Karpas-422 (cell line): ENCODE measurements around the gene LNX2. TPM values are rescaled to one million over a fixed set of nuclear protein-coding genes. Genes with fewer than 3 reads are reported as not detected.

Source experiments
- DNase-seq: peaks from one replicate; pipeline ENCODE4 v3.0.0-alpha.2; 2015
- H2AFZ ChIP-seq: fragments of 200-600 bp; sonication (generic); 2 replicates; pipeline ENCODE4 v1.6.1; 2014; ENCODE audit warnings: antibody characterized with exemption, low read length, mixed read lengths
- H3K27ac ChIP-seq: fragments of 200-600 bp; sonication (generic); 2 replicates; pipeline ENCODE4 v1.5.1; 2014; ENCODE audit warnings: mild to moderate bottlenecking, low read length, moderate library complexity
- H3K27me3 ChIP-seq: fragments of 200-600 bp; sonication (generic); 2 replicates; pipeline ENCODE4 v1.6.1; 2014; ENCODE audit warnings: low read length, mixed read lengths
- H3K36me3 ChIP-seq: fragments of 200-600 bp; sonication (generic); 2 replicates; pipeline ENCODE4 v1.6.1; 2014; ENCODE audit warnings: low read length, mixed read lengths; ENCODE audit not compliant: insufficient read depth
- H3K4me1 ChIP-seq: fragments of 200-600 bp; sonication (generic); 2 replicates; pipeline ENCODE4 v1.6.1; 2014; ENCODE audit warnings: mild to moderate bottlenecking, low read length, mixed read lengths
- H3K4me2 ChIP-seq: fragments of 200-600 bp; sonication (generic); 2 replicates; pipeline ENCODE4 v1.6.1; 2014; ENCODE audit warnings: low read length, low read depth, mild to moderate bottlenecking; ENCODE audit not compliant: poor library complexity, severe bottlenecking
- H3K4me3 ChIP-seq: fragments of 200-600 bp; sonication (generic); 2 replicates; pipeline ENCODE4 v1.5.1; 2014; ENCODE audit warnings: mild to moderate bottlenecking, antibody characterized with exemption, low read length, mixed read lengths
- H3K79me2 ChIP-seq: fragments of 200-600 bp; sonication (generic); 2 replicates; pipeline ENCODE4 v1.6.1; 2014; ENCODE audit warnings: mild to moderate bottlenecking, low read length, mixed read lengths
- H3K9ac ChIP-seq: fragments of 200-600 bp; sonication (generic); 2 replicates; pipeline ENCODE4 v1.6.0; 2014; ENCODE audit warnings: low read length
- H3K9me2 ChIP-seq: fragments of 200-600 bp; sonication (generic), shearing (Covaris generic); replicated peaks from 2 replicates; pipeline ENCODE4 v1.6.0; 2014; ENCODE audit warnings: mild to moderate bottlenecking, low read length, moderate library complexity; ENCODE audit not compliant: insufficient read depth
- H3K9me3 ChIP-seq: fragments of 300-700, 200-600 bp; sonication (generic); 2 replicates; pipeline ENCODE4 v1.6.1; 2014; ENCODE audit warnings: low read length, mixed read lengths
- H4K20me1 ChIP-seq: fragments of 200-600 bp; sonication (generic); 2 replicates; pipeline ENCODE4 v1.6.1; 2014; ENCODE audit warnings: mild to moderate bottlenecking, antibody characterized with exemption, low read length, low read depth; ENCODE audit not compliant: insufficient read depth
- total RNA-seq: library from RNA; depleted of rRNA; stranded (reverse); fragments of >200 nt; shearing (Covaris generic); gene quantifications from 2 replicates; pipeline ENCODE4 v1.2.3, GENCODE V29; 2014; ENCODE audit warnings: low replicate concordance

LNX2 gene
- total RNA-seq, 1 experiment from 2014 or later = 5.4 TPM

- H4K20me1 ChIP-seq = peaks cover 19% of the 10 kb centered on the region
- no peak for DNase-seq
- no peaks in the 10 kb centered on the region for H3K9me3 ChIP-seq
- H3K36me3 ChIP-seq = no peaks in the 10 kb centered on the region
- no peak overlapping the region for H3K27ac ChIP-seq
- no peaks in the 10 kb centered on the region for H3K27me3 ChIP-seq
- H3K4me2 ChIP-seq = no peak overlapping the region
- no peaks in the 10 kb centered on the region for H3K9me2 ChIP-seq
- no peak overlapping the region for H3K4me3 ChIP-seq
- H2AFZ ChIP-seq = no peak overlapping the region
- no peak overlapping the region for H3K9ac ChIP-seq
- no peaks in the 10 kb centered on the region for H3K4me1 ChIP-seq
- no peaks in the 10 kb centered on the region for H3K79me2 ChIP-seq
These were observed 36.7 kb downstream of the LNX2 start for GRCh38 chr13:27583645-27584044.

GRCh38 chr13:27578121-27579030, 42.0 kb downstream of the LNX2 start:
- no peaks in the 10 kb centered on the region for H4K20me1 ChIP-seq
- no peak overlapping the region for H3K27ac ChIP-seq
- no peaks in the 10 kb centered on the region for H3K27me3 ChIP-seq
- H3K9me2 ChIP-seq = no peaks in the 10 kb centered on the region
- no peaks in the 10 kb centered on the region for H3K79me2 ChIP-seq
- no peak overlapping the region for H3K4me3 ChIP-seq
- H3K9ac ChIP-seq = no peak overlapping the region
- no peak overlapping the region for H2AFZ ChIP-seq
- H3K9me3 ChIP-seq = no peaks in the 10 kb centered on the region
- H3K4me2 ChIP-seq = no peak overlapping the region
- H3K36me3 ChIP-seq = no peaks in the 10 kb centered on the region
- H3K4me1 ChIP-seq = no peaks in the 10 kb centered on the region
- DNase-seq = no peak

DNA sequence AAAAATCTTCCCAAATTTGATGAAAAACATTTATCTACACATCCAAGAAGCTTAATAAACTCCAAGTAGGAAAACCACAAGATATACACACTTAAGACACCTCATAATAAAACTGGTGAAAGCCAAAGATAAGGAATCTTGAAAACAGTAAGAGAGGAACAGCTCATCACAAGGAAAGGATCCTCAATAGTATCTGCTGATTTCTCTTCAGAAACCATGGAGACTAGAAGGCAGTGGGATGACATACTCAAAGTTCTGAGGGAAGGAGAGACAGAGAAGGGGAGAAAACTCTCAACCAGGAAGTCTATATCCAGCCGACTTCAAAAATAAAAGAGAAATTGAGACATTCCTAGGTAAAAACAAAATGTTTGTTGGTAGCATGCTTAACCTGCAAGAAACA, 45.7 kb downstream of the LNX2 start:
- no peaks in the 10 kb centered on the region for H3K9me2 ChIP-seq
- H3K9me3 ChIP-seq = no peaks in the 10 kb centered on the region
- DNase-seq = no peak
- no peak overlapping the region for H3K9ac ChIP-seq
- no peak overlapping the region for H3K27ac ChIP-seq
- H3K36me3 ChIP-seq = no peaks in the 10 kb centered on the region
- no peaks in the 10 kb centered on the region for H3K27me3 ChIP-seq
- peaks cover 5% of the 10 kb centered on the region; the same call in 1 of the 2 replicates for H3K4me1 ChIP-seq
- no peak overlapping the region for H3K4me2 ChIP-seq
- no peaks in the 10 kb centered on the region for H3K79me2 ChIP-seq
- no peak overlapping the region for H2AFZ ChIP-seq
- H3K4me3 ChIP-seq = no peak overlapping the region
- H4K20me1 ChIP-seq = no peaks in the 10 kb centered on the region

- no peak overlapping the region for H3K4me2 ChIP-seq
- no peaks in the 10 kb centered on the region for H3K27me3 ChIP-seq
- H3K27ac ChIP-seq = no peak overlapping the region
- no peaks in the 10 kb centered on the region for H3K36me3 ChIP-seq
- H3K79me2 ChIP-seq = no peaks in the 10 kb centered on the region
- H3K9ac ChIP-seq = no peak overlapping the region
- H2AFZ ChIP-seq = no peak overlapping the region
- no peaks in the 10 kb centered on the region for H4K20me1 ChIP-seq
- DNase-seq = no peak
- no peaks in the 10 kb centered on the region for H3K9me2 ChIP-seq
- H3K9me3 ChIP-seq = no peaks in the 10 kb centered on the region
- H3K4me1 ChIP-seq = peaks cover 5% of the 10 kb centered on the region; the same call in 1 of the 2 replicates
- no peak overlapping the region for H3K4me3 ChIP-seq
These were observed 47.1 kb downstream of the LNX2 start for GRCh38 chr13:27573265-27573664.

- no peak overlapping the region for H3K27ac ChIP-seq
- DNase-seq = no peak
- no peaks in the 10 kb centered on the region for H3K9me3 ChIP-seq
- no peak overlapping the region for H2AFZ ChIP-seq
- H3K36me3 ChIP-seq = no peaks in the 10 kb centered on the region
- H3K4me3 ChIP-seq = no peak overlapping the region
- H3K4me1 ChIP-seq = peaks cover 5% of the 10 kb centered on the region; the same call in 1 of the 2 replicates
- no peaks in the 10 kb centered on the region for H3K27me3 ChIP-seq
- H3K79me2 ChIP-seq = no peaks in the 10 kb centered on the region
- H3K9ac ChIP-seq = no peak overlapping the region
- H4K20me1 ChIP-seq = no peaks in the 10 kb centered on the region
- no peak overlapping the region for H3K4me2 ChIP-seq
- H3K9me2 ChIP-seq = no peaks in the 10 kb centered on the region
These were observed 48.0 kb downstream of the LNX2 start for GRCh38 chr13:27572234-27572901.

GRCh38 chr13:27570906-27571305, 49.4 kb downstream of the LNX2 start:
- H3K4me1 ChIP-seq = peaks cover 5% of the 10 kb centered on the region; the same call in 1 of the 2 replicates
- H3K4me3 ChIP-seq = no peak overlapping the region
- H3K36me3 ChIP-seq = no peaks in the 10 kb centered on the region
- no peak overlapping the region for H3K27ac ChIP-seq
- H3K27me3 ChIP-seq = no peaks in the 10 kb centered on the region
- no peak overlapping the region for H3K9ac ChIP-seq
- no peak overlapping the region for H2AFZ ChIP-seq
- H3K79me2 ChIP-seq = no peaks in the 10 kb centered on the region
- no peak for DNase-seq
- no peaks in the 10 kb centered on the region for H4K20me1 ChIP-seq
- no peak overlapping the region for H3K4me2 ChIP-seq
- 0 out of 2 replicates have a peak, but pooled peaks cover 3% of the 10 kb centered on the region for H3K9me2 ChIP-seq
- no peaks in the 10 kb centered on the region for H3K9me3 ChIP-seq

DNA sequence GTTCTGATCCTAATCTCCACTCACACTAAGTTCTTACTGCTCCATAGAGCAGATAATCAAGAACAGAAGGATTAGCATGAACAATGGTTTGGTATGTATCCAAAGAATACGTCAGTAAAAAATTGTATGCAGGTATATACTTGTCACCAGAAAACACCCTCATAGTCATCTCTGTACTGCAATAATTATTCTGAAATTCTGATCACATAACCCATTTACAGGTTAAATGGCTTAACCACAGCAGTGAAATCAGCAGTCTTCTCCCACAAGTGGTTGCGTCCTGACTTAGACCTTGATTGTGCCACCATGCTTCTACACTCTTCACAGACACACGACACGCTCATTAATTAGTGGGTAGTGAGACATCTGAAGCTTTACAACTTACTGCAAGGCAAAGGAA, 50.9 kb downstream of the LNX2 start:
- no peak for DNase-seq
- no peak overlapping the region for H3K4me2 ChIP-seq
- H3K27ac ChIP-seq = no peak overlapping the region
- H3K4me1 ChIP-seq = peaks cover 10% of the 10 kb centered on the region
- H3K79me2 ChIP-seq = no peaks in the 10 kb centered on the region
- H2AFZ ChIP-seq = no peak overlapping the region
- no peaks in the 10 kb centered on the region for H3K9me3 ChIP-seq
- 0 out of 2 replicates have a peak, but pooled peaks cover 3% of the 10 kb centered on the region for H3K9me2 ChIP-seq
- no peaks in the 10 kb centered on the region for H3K36me3 ChIP-seq
- H4K20me1 ChIP-seq = no peaks in the 10 kb centered on the region
- H3K27me3 ChIP-seq = no peaks in the 10 kb centered on the region
- H3K4me3 ChIP-seq = no peak overlapping the region
- no peak overlapping the region for H3K9ac ChIP-seq

DNA sequence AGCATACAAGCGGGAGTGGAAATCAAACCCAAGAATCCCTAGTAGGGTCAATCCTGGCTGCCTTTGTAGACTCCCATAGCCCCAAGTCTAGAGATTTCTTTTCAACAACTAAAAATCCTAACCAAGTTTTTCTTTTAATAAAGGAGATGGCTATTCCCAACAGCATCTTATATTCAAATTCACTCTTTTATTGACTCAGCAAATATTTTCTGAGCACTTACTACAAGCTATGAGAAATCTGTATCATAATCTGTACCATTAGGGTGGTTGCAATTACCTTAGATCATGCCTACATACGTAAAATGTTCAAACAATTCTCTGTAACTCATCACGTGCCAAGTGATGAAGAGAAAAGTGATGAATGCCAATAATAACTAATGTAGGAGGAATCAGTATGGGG, 54.5 kb downstream of the LNX2 start:
- no peak overlapping the region for H3K27ac ChIP-seq
- H3K36me3 ChIP-seq = no peaks in the 10 kb centered on the region
- H3K79me2 ChIP-seq = no peaks in the 10 kb centered on the region
- no peak overlapping the region for H3K4me3 ChIP-seq
- no peak overlapping the region for H2AFZ ChIP-seq
- H3K9me3 ChIP-seq = no peaks in the 10 kb centered on the region
- no peaks in the 10 kb centered on the region for H4K20me1 ChIP-seq
- H3K4me1 ChIP-seq = peaks cover 10% of the 10 kb centered on the region
- no peaks in the 10 kb centered on the region for H3K27me3 ChIP-seq
- no peak for DNase-seq
- H3K9me2 ChIP-seq = 0 out of 2 replicates have a peak, but pooled peaks cover 3% of the 10 kb centered on the region
- H3K9ac ChIP-seq = no peak overlapping the region
- H3K4me2 ChIP-seq = no peak overlapping the region
